DND-41 (cell line): ENCODE data around the gene TBL1X.

ENCODE experiments used
- EZH2 ChIP-seq: IDR thresholded peaks from 3 replicates; pipeline ENCODE4 v1.6.1; 2012; ENCODE audit warnings: borderline replicate concordance, low read depth, mild to moderate bottlenecking, moderate library complexity, low read length, inconsistent platforms; ENCODE audit not compliant: severe bottlenecking
- TF ChIP-seq, protein P1 (sequence below): IDR thresholded peaks from 2 replicates; pipeline ENCODE4 v1.5.1; 2012; ENCODE audit warnings: borderline replicate concordance, low read length, moderate library complexity, mild to moderate bottlenecking; ENCODE audit not compliant: poor library complexity, severe bottlenecking; ENCODE audit errors: extremely low read depth

DNA sequence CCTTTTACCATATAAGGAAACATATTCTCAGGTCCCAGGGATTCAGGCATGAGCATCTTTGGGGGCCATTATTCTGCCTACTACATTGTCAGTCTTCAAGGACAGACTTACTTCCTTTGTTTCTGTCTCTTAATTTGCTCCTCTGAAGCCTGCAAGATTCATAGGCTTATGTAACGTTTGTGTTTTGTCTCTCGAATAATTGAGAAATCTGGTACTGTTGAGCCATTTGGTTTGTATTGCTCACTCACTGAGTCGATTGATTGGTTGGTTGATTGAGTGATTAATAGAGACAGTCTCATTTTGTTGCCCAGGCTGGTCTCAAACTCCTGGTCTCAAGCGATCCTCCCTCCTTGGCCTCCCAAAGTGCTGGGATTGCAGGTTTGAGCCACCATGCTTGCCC, 23.7 kb downstream of the TBL1X start:
- TF ChIP-seq, protein P1, sequence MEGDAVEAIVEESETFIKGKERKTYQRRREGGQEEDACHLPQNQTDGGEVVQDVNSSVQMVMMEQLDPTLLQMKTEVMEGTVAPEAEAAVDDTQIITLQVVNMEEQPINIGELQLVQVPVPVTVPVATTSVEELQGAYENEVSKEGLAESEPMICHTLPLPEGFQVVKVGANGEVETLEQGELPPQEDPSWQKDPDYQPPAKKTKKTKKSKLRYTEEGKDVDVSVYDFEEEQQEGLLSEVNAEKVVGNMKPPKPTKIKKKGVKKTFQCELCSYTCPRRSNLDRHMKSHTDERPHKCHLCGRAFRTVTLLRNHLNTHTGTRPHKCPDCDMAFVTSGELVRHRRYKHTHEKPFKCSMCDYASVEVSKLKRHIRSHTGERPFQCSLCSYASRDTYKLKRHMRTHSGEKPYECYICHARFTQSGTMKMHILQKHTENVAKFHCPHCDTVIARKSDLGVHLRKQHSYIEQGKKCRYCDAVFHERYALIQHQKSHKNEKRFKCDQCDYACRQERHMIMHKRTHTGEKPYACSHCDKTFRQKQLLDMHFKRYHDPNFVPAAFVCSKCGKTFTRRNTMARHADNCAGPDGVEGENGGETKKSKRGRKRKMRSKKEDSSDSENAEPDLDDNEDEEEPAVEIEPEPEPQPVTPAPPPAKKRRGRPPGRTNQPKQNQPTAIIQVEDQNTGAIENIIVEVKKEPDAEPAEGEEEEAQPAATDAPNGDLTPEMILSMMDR = no peak
- TF ChIP-seq EZH2 = no peak
